RKO (cell line): ENCODE results near the gene ABAT.

ENCODE experiments used
- DNase-seq: peaks from one replicate; pipeline ENCODE4 v3.0.0-alpha.2; 2016; ENCODE audit warnings: low spot score

Gene ABAT

GRCh38 chr16:8717892-8718415, 43.5 kb downstream of the ABAT start:
- DNase-seq: no peak

GRCh38 chr16:8718851-8719680, 44.6 kb downstream of the ABAT start:
- no peak for DNase-seq

- no peak for DNase-seq
Measured at GRCh38 chr16:8720080-8720966, 45.9 kb downstream of the ABAT start.

- no peak for DNase-seq
Measured at GRCh38 chr16:8720967-8721308, 46.5 kb downstream of the ABAT start.

- DNase-seq: no peak
Measured at GRCh38 chr16:8721336-8722024, 47.1 kb downstream of the ABAT start.

- no peak for DNase-seq
Measured at GRCh38 chr16:8722025-8722348, 47.6 kb downstream of the ABAT start.

- no peak for DNase-seq
Measured at GRCh38 chr16:8725513-8726178, 51.2 kb downstream of the ABAT start.

GRCh38 chr16:8727131-8727806, 52.9 kb downstream of the ABAT start:
- DNase-seq: no peak

- DNase-seq: no peak
Measured at GRCh38 chr16:8727857-8728618, 53.6 kb downstream of the ABAT start.

GRCh38 chr16:8729779-8730334, 55.4 kb downstream of the ABAT start:
- DNase-seq: no peak

- no peak for DNase-seq
Measured at GRCh38 chr16:8730335-8730915, 56.0 kb downstream of the ABAT start.

GRCh38 chr16:8733849-8734540, 59.6 kb downstream of the ABAT start:
- no peak for DNase-seq

GRCh38 chr16:8735574-8735973, 61.2 kb downstream of the ABAT start:
- no peak for DNase-seq

GRCh38 chr16:8736123-8736668, 61.8 kb downstream of the ABAT start:
- DNase-seq: no peak

- DNase-seq: no peak
Measured at GRCh38 chr16:8739151-8739550, 64.7 kb downstream of the ABAT start.

GRCh38 chr16:8739989-8740704, 65.7 kb downstream of the ABAT start:
- no peak for DNase-seq

GRCh38 chr16:8740775-8741355, 66.4 kb downstream of the ABAT start:
- no peak for DNase-seq

- DNase-seq: no peak
Measured at GRCh38 chr16:8741636-8742035, 67.2 kb downstream of the ABAT start.
